DMS 273 (cell line): ENCODE data around the gene MAPK6.
"Not testable (repeated sequence)": the region's sequence is repeated elsewhere in the genome, so short reads cannot be mapped to it uniquely, and the experiment has no call there.

Experiments
- DNase-seq: peaks from one replicate; lab custom pipeline; 2025; ENCODE audit not compliant: unreplicated experiment; lab: John Stamatoyannopoulos, UW

Gene MAPK6

GRCh38 chr15:52042051-52042851 is 23.2 kb downstream of the MAPK6 start:
- DNase-seq = no peak

DNA sequence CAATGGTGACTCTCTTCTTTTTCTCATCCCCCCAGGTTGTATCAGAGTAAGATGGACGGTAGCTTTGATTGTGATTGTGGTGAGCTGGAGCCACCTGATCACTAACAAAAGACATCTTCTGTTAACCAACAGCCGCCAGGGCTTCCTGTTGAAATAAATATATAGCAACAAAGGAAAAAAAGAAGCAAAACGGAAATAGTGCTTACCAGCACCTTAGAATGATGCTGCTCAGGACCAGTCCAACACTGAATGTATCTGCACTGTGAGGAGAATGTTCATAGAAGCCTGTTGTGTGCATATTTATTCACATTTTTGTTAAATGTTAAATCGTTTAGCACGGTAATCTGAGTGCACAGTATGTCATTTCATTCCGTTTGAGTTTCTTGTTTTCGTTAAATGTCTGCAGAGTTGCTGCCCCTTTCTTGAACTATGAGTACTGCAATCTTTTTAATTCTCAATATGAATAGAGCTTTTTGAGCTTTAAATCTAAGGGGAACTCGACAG is 26.8 kb downstream of the MAPK6 start:
- DNase-seq = not testable (repeated sequence)

DNA sequence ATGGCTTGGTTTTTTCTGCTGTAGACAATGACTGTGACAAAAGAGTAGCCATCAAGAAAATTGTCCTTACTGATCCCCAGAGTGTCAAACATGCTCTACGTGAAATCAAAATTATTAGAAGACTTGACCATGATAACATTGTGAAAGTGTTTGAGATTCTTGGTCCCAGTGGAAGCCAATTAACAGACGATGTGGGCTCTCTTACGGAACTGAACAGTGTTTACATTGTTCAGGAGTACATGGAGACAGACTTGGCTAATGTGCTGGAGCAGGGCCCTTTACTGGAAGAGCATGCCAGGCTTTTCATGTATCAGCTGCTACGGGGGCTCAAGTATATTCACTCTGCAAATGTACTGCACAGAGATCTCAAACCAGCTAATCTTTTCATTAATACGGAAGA is 27.5 kb downstream of the MAPK6 start:
- DNase-seq = not testable (repeated sequence)

- no peak for DNase-seq
Measured at GRCh38 chr15:52050416-52050815, 31.4 kb downstream of the MAPK6 start.

DNA sequence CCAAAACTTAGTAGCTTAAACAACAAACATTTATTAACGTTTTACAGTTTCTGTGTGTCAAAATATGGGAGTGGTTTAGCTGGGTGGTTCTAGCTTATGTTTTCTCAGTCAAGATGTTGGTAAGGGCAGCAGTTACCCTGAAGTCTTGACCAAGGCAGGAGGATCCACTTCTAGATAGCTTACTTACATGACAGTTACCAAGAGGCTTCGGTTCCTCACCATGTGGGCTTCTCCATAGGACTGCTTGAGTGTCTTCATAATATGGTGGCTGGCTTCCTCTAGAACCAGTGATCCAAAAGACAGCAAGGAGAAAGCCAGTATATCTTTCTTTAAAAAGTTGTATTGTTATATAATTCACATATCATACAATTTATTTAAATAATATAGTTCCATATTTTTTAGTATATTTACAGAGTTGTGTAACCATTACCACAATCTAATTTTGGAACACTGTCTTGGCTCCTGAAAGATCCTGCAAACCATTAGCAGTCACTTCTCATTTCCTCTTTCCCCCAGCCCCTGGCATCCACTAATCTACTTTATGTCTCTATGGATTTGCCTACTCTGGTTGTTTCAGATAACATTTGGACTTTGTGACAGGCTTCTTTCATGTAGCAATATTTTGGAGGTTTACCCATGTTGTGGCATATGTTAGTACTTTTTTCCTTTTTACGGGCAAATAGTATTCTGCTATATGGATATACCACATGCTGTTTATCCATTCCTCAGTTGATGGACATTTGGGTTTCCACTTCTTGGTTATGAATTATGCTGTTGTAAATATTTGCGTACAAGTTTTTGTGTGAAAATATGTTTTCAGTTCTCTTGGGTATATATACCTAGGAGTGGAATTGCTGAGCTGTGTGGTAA is 33.3 kb downstream of the MAPK6 start:
- no peak for DNase-seq

- no peak for DNase-seq
Measured at GRCh38 chr15:52054381-52054780, 35.4 kb downstream of the MAPK6 start.

DNA sequence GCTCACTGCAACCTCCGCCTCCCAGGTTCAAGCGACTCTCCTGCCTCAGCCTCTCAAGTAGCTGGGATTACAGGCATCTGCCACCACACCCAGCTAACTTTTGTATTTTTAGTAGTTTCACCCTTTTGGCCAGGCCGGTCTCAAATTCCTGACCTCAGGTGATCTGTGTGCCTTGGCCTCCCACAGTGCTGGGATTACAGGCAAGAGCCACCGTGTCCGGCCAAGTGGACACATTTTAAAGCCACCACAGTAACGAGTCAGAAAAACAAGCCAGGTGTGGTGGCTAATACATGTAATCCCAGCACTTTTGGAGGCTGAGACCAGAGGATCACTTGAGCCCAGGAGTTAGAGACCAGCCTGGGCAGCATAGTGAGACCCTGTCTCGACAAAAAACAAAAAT is 35.8 kb downstream of the MAPK6 start:
- DNase-seq = not testable (repeated sequence)

DNA sequence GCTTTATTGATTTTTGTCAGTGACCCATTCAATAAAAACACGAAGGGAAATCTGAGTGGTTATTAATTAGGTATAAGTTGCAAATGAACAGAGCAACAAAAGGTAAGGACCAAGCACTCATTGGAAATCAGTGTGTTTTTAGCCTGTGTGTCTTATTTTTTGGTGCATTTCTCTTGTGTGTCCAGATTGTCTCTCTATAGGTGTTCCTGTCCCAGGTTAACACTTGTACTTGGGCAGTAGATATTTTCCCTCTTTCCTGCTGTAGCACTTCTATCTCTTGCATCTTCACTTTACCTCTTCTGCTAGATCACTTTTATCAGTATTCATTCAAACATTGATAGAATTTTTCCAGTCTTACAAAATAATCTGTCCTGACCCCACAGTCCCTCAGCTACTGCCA is 37.0 kb downstream of the MAPK6 start:
- no peak for DNase-seq

GRCh38 chr15:52056496-52056895 is 37.5 kb downstream of the MAPK6 start:
- DNase-seq = no peak

DNA sequence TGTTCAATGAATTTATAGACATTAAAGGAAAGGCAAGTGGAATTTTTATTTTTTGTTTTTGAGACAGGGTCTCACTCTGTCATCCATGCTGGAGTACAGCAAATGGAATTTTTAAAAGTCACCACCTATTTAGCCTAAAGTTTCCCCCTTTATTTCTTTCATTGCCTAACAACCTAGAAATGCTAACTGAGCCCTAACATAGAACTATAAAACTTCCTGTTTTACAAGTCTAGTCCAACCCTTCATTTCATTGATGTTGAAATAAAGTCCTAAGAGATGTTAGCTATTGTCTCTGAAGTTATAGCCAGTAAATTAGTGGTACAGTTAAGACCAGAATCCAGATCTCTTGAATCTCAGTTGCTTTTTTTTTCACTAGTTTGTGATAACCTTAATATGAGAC is 39.0 kb downstream of the MAPK6 start:
- no peak for DNase-seq

- DNase-seq = no peak
Measured at GRCh38 chr15:52060501-52060900, 41.5 kb downstream of the MAPK6 start.

GRCh38 chr15:52066842-52067544 is 48.0 kb downstream of the MAPK6 start:
- no peak for DNase-seq

DNA sequence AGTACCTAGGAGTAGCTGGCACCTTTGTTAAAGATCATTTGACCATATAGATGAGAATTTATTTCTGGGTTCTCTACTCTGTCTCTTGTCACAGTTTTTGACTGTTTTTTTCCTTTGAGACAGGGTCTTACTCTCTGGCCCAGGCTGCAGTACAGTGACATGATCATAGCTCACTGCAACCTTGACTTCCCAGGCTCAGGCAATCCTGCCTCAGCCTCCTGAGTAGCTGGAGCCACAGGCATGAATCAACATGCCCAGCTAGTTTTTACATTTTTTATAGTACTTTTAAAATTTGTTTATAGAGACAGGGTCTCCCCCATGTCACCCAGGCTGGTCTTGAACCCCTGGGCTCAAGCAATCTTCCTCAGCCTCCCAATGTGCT is 48.5 kb downstream of the MAPK6 start:
- no peak for DNase-seq

DNA sequence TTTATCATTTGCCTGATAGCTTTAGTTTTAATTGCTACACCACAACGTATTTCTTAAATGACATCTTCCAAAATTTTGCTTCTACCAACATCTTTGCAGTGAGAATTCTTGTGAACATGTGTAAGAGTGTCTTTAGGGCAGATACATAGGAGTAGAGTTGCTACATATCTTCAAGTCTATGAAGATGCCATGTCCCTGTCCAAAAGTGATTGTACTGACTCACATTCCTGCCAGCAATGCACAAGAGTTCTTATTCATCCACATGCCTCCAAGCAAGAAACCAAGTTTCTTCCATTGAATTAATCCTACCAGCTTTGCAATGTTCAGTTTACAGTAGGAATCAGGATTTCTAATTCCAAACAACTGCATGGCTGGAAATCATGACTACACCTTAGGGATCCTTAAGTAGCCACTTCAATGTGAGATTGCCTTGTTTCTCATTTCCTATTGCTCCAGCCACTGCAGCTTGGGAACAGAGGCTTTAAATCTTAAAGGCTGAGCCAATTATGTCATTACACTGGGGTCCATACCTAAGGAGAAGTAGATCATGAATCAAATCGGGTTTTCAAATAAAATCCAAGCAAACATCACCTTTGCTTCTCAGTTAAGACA is 49.1 kb downstream of the MAPK6 start:
- DNase-seq = peak; percentile 2

DNA sequence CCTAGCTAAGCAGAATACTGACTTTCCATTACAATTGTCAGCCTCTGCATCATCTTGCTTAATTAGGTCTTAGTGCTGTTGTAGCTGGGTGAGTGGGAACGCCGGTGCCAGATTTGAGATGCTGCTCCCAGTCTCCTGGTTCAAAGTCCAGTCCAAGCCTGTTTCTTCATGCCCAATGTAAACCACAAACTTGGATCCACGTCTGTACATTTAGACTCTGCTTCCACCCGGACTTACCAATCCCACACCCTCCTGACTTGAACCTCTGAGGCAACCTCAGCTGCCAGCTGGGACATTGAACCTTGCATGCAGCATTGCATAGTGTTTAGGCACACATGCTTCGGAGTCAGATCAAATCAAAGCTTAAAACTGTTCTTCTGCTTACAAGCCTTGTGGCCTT is 50.5 kb downstream of the MAPK6 start:
- no peak for DNase-seq

DNA sequence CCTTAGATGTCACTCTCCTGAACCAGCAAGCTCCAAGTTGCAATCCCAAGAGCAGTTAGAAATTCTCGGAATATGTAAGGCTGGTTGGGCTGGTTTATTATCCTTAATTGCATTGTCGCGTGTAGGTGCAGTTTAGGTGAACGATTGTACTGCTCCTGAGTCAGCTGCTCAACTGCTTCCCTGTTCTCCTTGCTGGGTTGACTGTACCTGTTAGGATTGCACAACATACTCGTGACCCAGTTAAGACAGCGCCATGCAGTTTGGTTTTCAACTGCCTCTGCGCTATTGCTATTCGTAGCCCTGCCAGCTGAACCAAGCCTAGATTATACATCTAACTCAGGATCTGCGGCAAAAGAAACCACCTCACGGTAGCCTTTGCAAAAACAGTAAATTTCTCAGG is 52.6 kb downstream of the MAPK6 start:
- DNase-seq = no peak

GRCh38 chr15:52076889-52077781 is 58.1 kb downstream of the MAPK6 start:
- no peak for DNase-seq

- DNase-seq = no peak
Measured at GRCh38 chr15:52078197-52078875, 59.3 kb downstream of the MAPK6 start.
